ENCODE measurements around the gene LCK. TPM values are rescaled to one million over a fixed set of nuclear protein-coding genes. Genes with fewer than 3 reads are reported as not detected.

The LCK gene
- total and polyA plus RNA-seq, 2 donors (not counting 3 experiments of a cell fraction or from before 2014, with no cell fraction given), result 0.06 TPM; not detected in 1

GRCh38 chr1:32299327-32299726, 48.3 kb downstream of the LCK start:
- intact Hi-C loops (cut with micrococcal nuclease) (no loop called here), dilution Hi-C loops (cut with MboI; ENCODE audit: extremely low pct_ligation_motif_present, low sequenced_read_pairs) (no loop called here)
- Histone ChIP-seq H3K9me3 (replicated peaks; ENCODE audit: control insufficient read depth, insufficient read depth, low read length) (no peaks in the 10 kb centered on the region), H3K4me3 (replicated peaks in 1 of 3; ENCODE audit: insufficient read depth in 1 of 3, low read depth in 1 of 3, low read length in 3 of 3) (no peak overlapping the region), H3K36me3 (ENCODE audit: control insufficient read depth in 2 of 2, extremely low read depth in 1 of 2, insufficient read depth in 2 of 2, low read length in 2 of 2) (peaks cover 10 to 11% of the 10 kb centered on the region in 2 experiments), H3K27me3 (ENCODE audit: control insufficient read depth in 2 of 2, insufficient read depth in 2 of 2, low read length in 2 of 2) (no peaks in the 10 kb centered on the region), H3K4me2 (ENCODE audit: insufficient read depth, low read length) (no peak overlapping the region), H3K79me2 (ENCODE audit: control insufficient read depth, insufficient read depth, low read length) (peaks cover 18% of the 10 kb centered on the region), H2AFZ (ENCODE audit: low read depth, low read length) (no peak overlapping the region), H3K4me1 (ENCODE audit: control insufficient read depth, extremely low read depth, insufficient read depth, low read length) (no peaks in the 10 kb centered on the region), H3K27ac (ENCODE audit: insufficient read depth, low read depth, low read length) (no peak overlapping the region), H3K9ac (replicated peaks; ENCODE audit: extremely low read depth, insufficient read depth, low read length) (no peak overlapping the region), H4K20me1 (replicated peaks; ENCODE audit: control insufficient read depth, extremely low read depth, insufficient read depth, low read length) (no peaks in the 10 kb centered on the region), H3K9me1 (replicated peaks; ENCODE audit: control insufficient read depth, extremely low read depth, insufficient read depth, low read length) (no peaks in the 10 kb centered on the region)
- POLR2A ChIA-PET, result no interaction called here
- no TSS peak for BruUV-seq (replicated peaks)
- TF ChIP-seq GATA2 (IDR thresholded peaks at IDR 0.05; ENCODE audit: insufficient read depth, insufficient read length, low read depth, low read length), result no peak
- no peak for TF ChIP-seq JUN (IDR thresholded peaks at IDR 0.05; ENCODE audit: borderline replicate concordance, insufficient read depth, insufficient read length, low read depth)
- CTCF ChIA-PET, result no interaction called here
- FAIRE-seq (no peak), DNase-seq (ENCODE audit: low read depth, low spot score) (no peak)

GRCh38 chr1:32303358-32303757, 52.3 kb downstream of the LCK start:
- no peaks in the 10 kb centered on the region for H3K9me1 ChIP-seq (replicated peaks; ENCODE audit: control insufficient read depth, extremely low read depth, insufficient read depth, low read length)
- TF ChIP-seq GATA2 (IDR thresholded peaks at IDR 0.05; ENCODE audit: insufficient read depth, insufficient read length, low read depth, low read length), result no peak
- TF ChIP-seq EZH2 (IDR thresholded peaks at IDR 0.05; ENCODE audit: borderline replicate concordance, low read depth, low read length, severe bottlenecking), result no peak
- TF ChIP-seq FOS (IDR thresholded peaks at IDR 0.05; ENCODE audit: borderline replicate concordance, insufficient read depth, low read length), result no peak
- no peak for TF ChIP-seq POLR2AphosphoS5 (IDR thresholded peaks at IDR 0.05; ENCODE audit: insufficient read depth, low read depth, low read length)
- no peak for TF ChIP-seq POLR2A (IDR thresholded peaks at IDR 0.05; ENCODE audit: low read depth, low read length)
- no peak for TF ChIP-seq CTCF (IDR thresholded peaks at IDR 0.05; ENCODE audit: extremely low read depth in 1 of 2, insufficient read depth in 1 of 2, low read depth in 1 of 2, low read length in 2 of 2)
- TF ChIP-seq MAX (IDR thresholded peaks at IDR 0.05; ENCODE audit: insufficient read depth, insufficient read length), result no peak
- no peak for TF ChIP-seq MYC (IDR thresholded peaks at IDR 0.05; ENCODE audit: low read depth, low read length)
- no peak for TF ChIP-seq JUN (IDR thresholded peaks at IDR 0.05; ENCODE audit: borderline replicate concordance, insufficient read depth, insufficient read length, low read depth)
- dilution Hi-C loops (cut with MboI; ENCODE audit: extremely low pct_ligation_motif_present, low sequenced_read_pairs) (no loop called here), intact Hi-C loops (cut with micrococcal nuclease) (no loop called here)
- no peak overlapping the region for H3K9ac ChIP-seq (replicated peaks; ENCODE audit: extremely low read depth, insufficient read depth, low read length)
- H3K9me3 ChIP-seq (replicated peaks; ENCODE audit: control insufficient read depth, insufficient read depth, low read length), result no peaks in the 10 kb centered on the region
- H3K4me1 ChIP-seq (ENCODE audit: control insufficient read depth, extremely low read depth, insufficient read depth, low read length), result no peaks in the 10 kb centered on the region
- H4K20me1 ChIP-seq (replicated peaks; ENCODE audit: control insufficient read depth, extremely low read depth, insufficient read depth, low read length), result no peaks in the 10 kb centered on the region
- BruUV-seq (replicated peaks), result no TSS peak
- H3K79me2 ChIP-seq (ENCODE audit: control insufficient read depth, insufficient read depth, low read length), result peaks cover 8% of the 10 kb centered on the region
- no peak for DNase-seq (ENCODE audit: low read depth, low spot score)
- H3K36me3 ChIP-seq (ENCODE audit: control insufficient read depth in 2 of 2, extremely low read depth in 1 of 2, insufficient read depth in 2 of 2, low read length in 2 of 2), result peaks cover 10 to 11% of the 10 kb centered on the region in 2 experiments
- ChIA-PET CTCF (interaction anchor here (1.0 to 1.6 kb wide), 3 partner anchors 11 to 55 kb away, joined by 3 to 5 read pairs (median 4); partner anchors contain the start of gene HDAC1), POLR2A (no interaction called here)
- H2AFZ ChIP-seq (ENCODE audit: low read depth, low read length), result no peak overlapping the region
- no peak for FAIRE-seq
- H3K27ac ChIP-seq (ENCODE audit: insufficient read depth, low read depth, low read length), result no peak overlapping the region
- no peaks in the 10 kb centered on the region for H3K27me3 ChIP-seq (ENCODE audit: control insufficient read depth in 2 of 2, insufficient read depth in 2 of 2, low read length in 2 of 2)
- H3K4me3 ChIP-seq (replicated peaks in 1 of 3; ENCODE audit: insufficient read depth in 1 of 3, low read depth in 1 of 3, low read length in 3 of 3), result no peak overlapping the region
- H3K4me2 ChIP-seq (ENCODE audit: insufficient read depth, low read length), result no peak overlapping the region
